NCI-H226 (cell line): Measurements from ENCODE around the gene ATXN1.

ENCODE experiments used
- DNase-seq: peaks from one replicate; pipeline ENCODE4 v3.0.0-alpha.2; 2015

Gene ATXN1

GRCh38 chr6:16372029-16372776 lies 389.1 kb downstream of the ATXN1 start:
- no peak for DNase-seq

GRCh38 chr6:16371401-16371800 lies 389.9 kb downstream of the ATXN1 start:
- no peak for DNase-seq

- no peak for DNase-seq
These were observed 390.3 kb downstream of the ATXN1 start for GRCh38 chr6:16370943-16371342.

- DNase-seq = no peak
These were observed 391.3 kb downstream of the ATXN1 start for GRCh38 chr6:16369989-16370388.

GRCh38 chr6:16369140-16369745 lies 392.0 kb downstream of the ATXN1 start:
- DNase-seq = no peak

- no peak for DNase-seq
These were observed 393.7 kb downstream of the ATXN1 start for GRCh38 chr6:16367571-16367970.

GRCh38 chr6:16363749-16364148 lies 397.5 kb downstream of the ATXN1 start:
- no peak for DNase-seq

GRCh38 chr6:16362819-16363589 lies 398.3 kb downstream of the ATXN1 start:
- no peak for DNase-seq

- no peak for DNase-seq
These were observed 399.0 kb downstream of the ATXN1 start for GRCh38 chr6:16362296-16362695.

- DNase-seq = no peak
These were observed 399.4 kb downstream of the ATXN1 start for GRCh38 chr6:16361861-16362260.

GRCh38 chr6:16361121-16361520 lies 400.1 kb downstream of the ATXN1 start:
- no peak for DNase-seq

- DNase-seq = no peak
These were observed 400.9 kb downstream of the ATXN1 start for GRCh38 chr6:16360365-16360764.

- DNase-seq = no peak
These were observed 401.7 kb downstream of the ATXN1 start for GRCh38 chr6:16359563-16359962.

- DNase-seq = no peak
These were observed 402.6 kb downstream of the ATXN1 start for GRCh38 chr6:16358531-16359138.

- DNase-seq = no peak
These were observed 405.4 kb downstream of the ATXN1 start for GRCh38 chr6:16355699-16356446.

GRCh38 chr6:16355238-16355637 lies 406.0 kb downstream of the ATXN1 start:
- no peak for DNase-seq

GRCh38 chr6:16354692-16355091 lies 406.6 kb downstream of the ATXN1 start:
- no peak for DNase-seq

GRCh38 chr6:16352821-16353438 lies 408.3 kb downstream of the ATXN1 start:
- no peak for DNase-seq

GRCh38 chr6:16352258-16352635 lies 409.0 kb downstream of the ATXN1 start:
- DNase-seq = no peak

GRCh38 chr6:16349544-16349943 lies 411.7 kb downstream of the ATXN1 start:
- no peak for DNase-seq

- no peak for DNase-seq
These were observed 414.4 kb downstream of the ATXN1 start for GRCh38 chr6:16346831-16347230.
